GM18907 (cell line): ENCODE measurements around the gene PDLIM7.
A peak's percentile ranks its signal among the peaks of the same experiment; 100 is the strongest.

Experiments
- ATAC-seq: cut with Tn5 transposase; IDR thresholded peaks from one replicate; pipeline ENCODE4 v1.9.1; 2021; ENCODE audit warnings: mild to moderate bottlenecking, moderate library complexity; ENCODE audit not compliant: unreplicated experiment

Gene PDLIM7

GRCh38 chr5:177458912-177459350 lies 38.5 kb downstream of the PDLIM7 start:
- ATAC-seq: no peak

DNA sequence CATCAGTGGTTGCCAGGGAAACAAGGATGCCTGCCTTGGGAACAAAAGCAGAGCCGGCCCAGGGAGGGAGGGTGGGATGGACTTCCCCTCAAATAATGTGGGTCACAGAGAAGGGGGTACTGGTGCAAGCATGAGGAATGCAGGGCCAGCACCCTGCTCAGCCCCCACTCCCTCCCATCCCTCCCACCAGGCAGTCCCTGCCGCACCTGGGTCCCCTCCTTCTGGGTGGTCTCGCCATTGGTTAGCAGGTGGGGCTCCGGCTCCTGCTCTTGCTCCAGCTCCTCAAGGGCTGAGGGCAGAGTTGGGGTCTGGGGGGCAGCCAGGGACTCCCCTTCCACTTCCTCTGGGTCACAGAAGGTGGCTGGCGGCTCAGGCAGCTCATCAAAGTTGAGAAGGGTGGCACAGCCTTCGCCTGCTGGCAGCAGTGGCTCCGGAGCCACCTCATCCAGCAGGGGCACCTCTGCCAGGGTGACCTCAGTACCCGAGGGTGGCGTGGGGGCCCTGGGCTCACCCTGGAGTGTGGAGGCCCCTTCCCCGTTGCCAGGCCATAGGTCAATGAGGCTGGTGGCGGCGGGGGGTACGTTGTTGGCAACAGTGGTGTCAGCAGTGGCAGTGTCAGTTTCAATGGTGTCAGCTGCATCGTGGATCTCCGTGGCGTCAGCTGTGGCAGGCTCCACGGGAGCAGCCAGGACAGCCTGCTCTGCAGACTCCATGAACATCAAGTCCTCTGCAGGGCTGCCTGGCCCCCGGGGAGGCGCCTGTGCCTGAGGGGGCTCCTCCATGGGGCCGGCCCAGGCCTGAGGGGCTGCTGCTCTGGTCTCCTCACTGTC lies 39.3 kb downstream of the PDLIM7 start:
- no peak for ATAC-seq

- ATAC-seq: peak; percentile 41
Measured at GRCh38 chr5:177456976-177457851, 40.2 kb downstream of the PDLIM7 start.

DNA sequence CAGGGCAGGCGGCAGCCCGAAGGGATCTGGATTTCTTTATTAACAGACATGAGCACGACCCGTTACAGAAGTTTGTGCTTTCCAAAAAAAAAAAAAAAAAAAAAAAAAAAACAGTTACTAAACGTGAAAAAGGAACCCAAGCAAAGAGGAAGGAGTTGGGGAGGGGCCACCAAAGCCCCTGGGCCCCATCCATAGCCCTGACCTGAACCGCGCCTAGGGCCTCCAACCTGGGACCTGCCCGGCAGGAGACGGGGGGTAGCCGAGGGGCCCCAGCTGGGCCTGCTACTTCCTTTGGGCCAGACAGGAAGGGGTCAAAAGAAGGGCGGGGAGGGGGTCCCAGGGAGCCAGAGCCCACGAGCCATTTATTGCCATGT lies 40.8 kb downstream of the PDLIM7 start:
- ATAC-seq: no peak

DNA sequence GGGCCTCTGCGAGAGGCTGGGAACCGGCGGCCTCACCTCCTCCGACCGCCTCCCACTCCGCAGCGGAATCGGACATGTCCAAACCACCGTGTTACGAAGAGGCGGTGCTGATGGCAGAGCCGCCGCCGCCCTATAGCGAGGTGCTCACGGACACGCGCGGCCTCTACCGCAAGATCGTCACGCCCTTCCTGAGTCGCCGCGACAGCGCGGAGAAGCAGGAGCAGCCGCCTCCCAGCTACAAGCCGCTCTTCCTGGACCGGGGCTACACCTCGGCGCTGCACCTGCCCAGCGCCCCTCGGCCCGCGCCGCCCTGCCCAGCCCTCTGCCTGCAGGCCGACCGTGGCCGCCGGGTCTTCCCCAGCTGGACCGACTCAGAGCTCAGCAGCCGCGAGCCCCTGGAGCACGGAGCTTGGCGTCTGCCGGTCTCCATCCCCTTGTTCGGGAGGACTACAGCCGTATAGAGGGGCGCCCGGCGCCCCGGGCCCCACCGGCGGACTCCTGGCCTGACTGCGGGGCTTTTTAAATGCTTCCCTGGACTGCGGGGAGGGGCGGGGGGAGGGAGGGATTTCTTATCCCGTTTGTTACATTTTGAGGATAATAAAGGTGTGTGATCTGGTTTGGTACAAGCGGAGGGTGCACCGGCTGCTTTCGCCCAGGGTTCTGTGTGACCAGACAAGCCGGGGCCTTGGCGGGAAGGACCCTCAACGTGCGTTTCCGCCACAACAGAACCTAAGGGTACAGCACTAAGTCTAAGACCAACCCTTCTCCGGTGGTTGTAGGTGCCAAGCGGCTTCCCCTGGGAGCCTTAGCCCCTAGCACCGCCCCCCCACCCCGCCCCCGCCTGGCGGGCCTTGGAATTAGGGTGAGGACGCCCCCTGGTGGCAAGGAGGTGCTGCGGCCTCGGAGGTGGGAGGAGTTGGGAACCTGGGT lies 41.5 kb downstream of the PDLIM7 start:
- peak; percentile 15 for ATAC-seq

DNA sequence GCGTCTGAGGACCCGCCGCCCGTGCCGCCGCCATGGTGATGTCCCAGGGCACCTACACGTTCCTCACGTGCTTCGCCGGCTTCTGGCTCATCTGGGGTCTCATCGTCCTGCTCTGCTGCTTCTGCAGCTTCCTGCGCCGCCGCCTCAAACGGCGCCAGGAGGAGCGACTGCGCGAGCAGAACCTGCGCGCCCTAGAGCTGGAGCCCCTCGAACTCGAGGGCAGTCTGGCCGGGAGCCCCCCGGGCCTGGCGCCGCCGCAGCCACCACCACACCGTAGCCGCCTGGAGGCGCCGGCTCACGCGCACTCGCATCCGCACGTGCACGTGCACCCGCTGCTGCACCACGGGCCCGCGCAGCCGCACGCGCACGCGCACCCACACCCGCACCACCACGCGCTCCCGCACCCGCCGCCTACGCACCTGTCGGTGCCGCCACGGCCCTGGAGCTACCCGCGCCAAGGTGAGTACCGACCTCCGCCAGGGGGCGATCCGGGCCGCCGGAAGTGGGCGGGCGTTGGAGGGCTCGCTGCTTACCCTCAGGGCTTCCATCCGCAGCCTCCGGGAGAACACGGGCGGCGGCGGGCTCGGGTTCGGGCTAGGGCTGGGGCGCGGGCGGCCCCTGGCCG lies 42.3 kb downstream of the PDLIM7 start:
- ATAC-seq: peak; percentile 60

- ATAC-seq: peak; percentile 47
Measured at GRCh38 chr5:177454397-177455035, 42.9 kb downstream of the PDLIM7 start.

DNA sequence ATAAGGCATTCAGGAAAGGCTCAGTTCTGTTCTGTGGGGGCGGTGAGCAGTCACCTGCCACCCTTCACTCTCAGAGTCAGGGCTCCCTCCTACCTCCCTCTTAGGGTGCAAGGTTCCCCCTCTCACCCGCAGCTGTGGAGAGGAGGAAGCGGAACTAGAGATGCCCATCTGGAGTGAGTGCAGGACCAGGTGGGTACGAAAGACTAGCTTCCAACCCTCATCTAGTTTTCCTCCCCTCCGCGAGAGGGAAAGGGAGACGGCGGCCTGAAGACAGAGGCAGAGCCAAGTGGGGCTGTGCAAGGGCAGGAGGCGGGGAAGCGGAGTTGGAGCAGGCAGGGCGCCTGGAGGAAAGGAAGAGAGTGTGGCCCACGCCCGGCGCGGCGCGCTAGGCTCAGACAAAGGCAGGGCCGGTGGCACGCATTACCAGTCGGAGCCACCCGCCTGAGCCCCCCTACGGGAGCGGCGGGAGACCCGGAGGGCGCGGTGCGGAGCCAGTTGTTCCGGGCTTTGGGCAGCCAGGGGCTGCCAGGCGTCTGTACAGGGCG lies 43.5 kb downstream of the PDLIM7 start:
- ATAC-seq: peak; percentile 7

DNA sequence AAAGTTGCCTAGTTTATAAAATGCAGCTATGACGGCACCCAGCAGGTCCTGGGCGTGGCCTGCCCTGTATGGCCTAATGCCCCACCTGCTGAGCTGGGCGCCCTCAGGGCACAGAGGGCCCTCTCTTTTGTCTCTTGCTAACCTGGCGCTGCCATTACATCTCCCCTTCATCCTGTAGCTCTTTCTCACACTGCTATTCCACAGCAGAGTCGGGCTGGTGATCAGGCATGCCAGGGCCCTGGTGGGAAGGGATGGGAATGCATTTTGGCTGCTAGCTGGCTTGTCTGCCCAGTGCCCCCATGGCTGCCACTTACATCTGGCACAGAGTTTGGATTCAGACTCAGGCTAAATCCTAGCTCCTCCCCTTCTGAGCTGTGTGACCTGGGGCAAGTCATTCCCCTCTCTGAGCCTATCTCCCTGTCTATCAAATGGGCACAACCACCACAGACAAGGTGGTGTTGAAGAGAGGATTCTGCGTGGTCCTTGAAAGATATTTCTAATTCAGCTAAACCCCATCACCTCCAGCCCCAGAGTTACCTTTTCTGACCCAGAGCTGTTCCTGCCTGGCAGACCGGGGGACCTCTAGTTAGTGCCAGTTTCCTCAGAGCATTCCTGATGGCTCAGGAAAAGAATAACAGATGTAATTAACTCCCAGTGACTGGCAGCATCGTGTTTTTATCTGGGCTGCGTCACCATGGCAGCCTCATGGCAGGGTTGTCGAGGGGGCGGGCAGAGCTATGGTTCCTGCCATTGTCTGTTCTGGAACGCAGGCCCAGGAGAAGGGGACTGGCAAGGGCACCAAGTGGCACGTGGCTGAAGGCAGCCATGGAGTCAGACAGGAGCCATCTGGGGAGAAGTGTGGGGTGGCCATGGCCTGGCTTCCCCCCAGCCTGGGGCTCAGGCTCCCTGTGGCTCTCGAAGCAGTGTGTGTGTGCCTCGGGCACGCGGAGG lies 44.4 kb downstream of the PDLIM7 start:
- no peak for ATAC-seq

DNA sequence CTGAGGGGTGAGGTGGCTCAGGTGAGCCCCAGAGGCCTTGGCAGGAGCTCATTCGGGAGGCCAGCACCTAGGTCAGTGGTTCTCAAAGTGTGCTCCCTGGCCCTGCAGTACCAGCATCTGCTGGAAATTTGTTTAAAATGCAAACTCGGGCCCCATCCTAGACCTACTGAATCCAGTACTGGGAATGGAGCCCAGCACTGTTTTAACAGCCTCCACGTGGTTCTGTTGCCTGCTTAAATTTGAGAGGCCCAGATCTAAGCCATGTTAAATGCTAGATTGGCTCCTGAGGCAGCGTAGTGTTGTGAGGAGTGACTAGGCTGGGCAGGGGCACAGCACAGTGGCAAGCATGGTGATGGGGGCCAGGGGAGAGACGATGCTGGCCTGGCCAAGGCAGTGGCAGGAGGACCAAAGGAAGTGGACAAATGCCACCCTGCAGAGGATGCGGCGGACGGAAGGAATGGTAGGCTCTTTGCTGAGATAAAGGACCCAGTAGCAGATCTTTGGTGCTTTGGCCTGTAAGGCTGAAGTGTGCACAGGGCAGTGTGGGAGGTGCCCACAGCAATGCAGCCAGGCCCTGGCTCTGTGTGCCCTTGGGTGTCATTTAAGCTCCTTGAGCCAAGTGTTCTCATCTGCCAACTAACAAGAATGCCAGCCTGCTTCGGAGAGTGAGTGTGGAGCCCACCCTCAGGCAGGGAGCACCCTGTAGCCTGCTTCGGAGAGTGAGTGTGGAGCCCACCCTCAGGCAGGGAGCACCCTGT lies 46.6 kb downstream of the PDLIM7 start:
- no peak for ATAC-seq

- no peak for ATAC-seq
Measured at GRCh38 chr5:177449140-177450061, 48.0 kb downstream of the PDLIM7 start.

- ATAC-seq: no peak
Measured at GRCh38 chr5:177448244-177448950, 49.0 kb downstream of the PDLIM7 start.

DNA sequence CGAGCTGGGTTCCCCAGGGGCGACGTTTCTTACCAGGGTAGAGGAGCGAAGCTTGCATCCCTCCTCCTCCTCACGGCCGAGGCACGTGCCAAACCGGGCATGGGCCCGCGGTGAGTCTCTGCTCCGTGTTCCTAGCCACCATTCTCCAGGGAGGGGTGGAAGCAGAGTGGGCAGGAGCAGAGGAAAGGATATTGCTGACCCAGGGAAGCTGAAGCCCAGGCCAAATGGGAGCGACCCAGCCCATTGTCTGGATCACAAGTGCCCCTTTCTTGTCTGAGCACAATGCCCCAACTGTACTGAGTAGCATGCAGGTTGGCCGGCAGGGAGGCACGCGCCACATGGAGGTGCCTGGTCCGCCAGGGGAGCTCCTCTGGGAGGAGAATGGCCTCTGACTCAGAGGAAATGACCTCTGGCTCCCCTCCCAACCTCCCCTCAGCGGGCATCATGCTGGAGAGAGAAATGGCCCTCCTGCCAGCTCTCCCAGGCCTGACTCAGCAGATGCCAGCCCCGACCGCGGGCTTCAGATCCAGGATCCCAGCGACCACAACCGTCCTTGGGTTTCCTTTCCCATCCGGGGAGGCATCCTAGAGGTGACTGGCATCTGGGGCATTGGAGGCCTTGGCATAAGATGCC lies 49.7 kb downstream of the PDLIM7 start:
- ATAC-seq: no peak

GRCh38 chr5:177447066-177447610 lies 50.3 kb downstream of the PDLIM7 start:
- peak; percentile 25 for ATAC-seq
